Type B pancreatic cell (in vitro differentiated cells): ENCODE data around the gene SCNN1B. TPM values are rescaled to one million over a fixed set of nuclear protein-coding genes. Genes with fewer than 3 reads are reported as not detected.

Experiments
- DNase-seq: peaks from one replicate; pipeline ENCODE4 v3.0.0; 2021; ENCODE audit warnings: mixed read lengths; ENCODE audit not compliant: unreplicated experiment; ENCODE audit errors: extremely low spot score
- H3K27ac Mint-ChIP-seq: 2 replicates; pipeline ENCODE4 v1.8.0; 2021; ENCODE audit warnings: mild to moderate bottlenecking, mixed read lengths
- H3K27me3 Mint-ChIP-seq: 2 replicates; pipeline ENCODE4 v1.8.0; 2021; ENCODE audit warnings: mixed read lengths
- H3K36me3 Mint-ChIP-seq: 2 replicates; pipeline ENCODE4 v1.8.0; 2021; ENCODE audit warnings: mixed read lengths
- H3K4me1 Mint-ChIP-seq: one replicate; pipeline ENCODE4 v1.8.0; 2021; ENCODE audit warnings: mixed read lengths; ENCODE audit not compliant: unreplicated experiment
- H3K4me3 Mint-ChIP-seq: 2 replicates; pipeline ENCODE4 v1.8.0; 2021; ENCODE audit warnings: mild to moderate bottlenecking, mixed read lengths
- H3K9me3 Mint-ChIP-seq: 2 replicates; pipeline ENCODE4 v1.8.0; 2021; ENCODE audit warnings: mixed read lengths
- total RNA-seq: library from RNA; stranded (reverse); gene quantifications from 2 replicates; pipeline ENCODE4 v1.2.1, GENCODE V29; 2021; ENCODE audit warnings: low replicate concordance
- TF ChIP-seq, protein P1 (sequence below): fragments of 200-600 bp; sonication (generic); conservative IDR thresholded peaks from 2 replicates; pipeline ENCODE4 v1.5.0; 2021; ENCODE audit warnings: antibody characterized with exemption, mild to moderate bottlenecking

Gene SCNN1B
- total RNA-seq, 1 donor from 2014 or later = 4.3 TPM

GRCh38 chr16:23424292-23424958, 122.3 kb downstream of the SCNN1B start:
- Mint-ChIP-seq H3K4me1 (no peaks in the 10 kb centered on the region), H3K36me3 (peaks cover 13% of the 10 kb centered on the region), H3K4me3 (no peak overlapping the region), H3K27me3 (no peaks in the 10 kb centered on the region), H3K27ac (no peak overlapping the region), H3K9me3 (no peaks in the 10 kb centered on the region)
- no peak for DNase-seq
- TF ChIP-seq, protein P1, sequence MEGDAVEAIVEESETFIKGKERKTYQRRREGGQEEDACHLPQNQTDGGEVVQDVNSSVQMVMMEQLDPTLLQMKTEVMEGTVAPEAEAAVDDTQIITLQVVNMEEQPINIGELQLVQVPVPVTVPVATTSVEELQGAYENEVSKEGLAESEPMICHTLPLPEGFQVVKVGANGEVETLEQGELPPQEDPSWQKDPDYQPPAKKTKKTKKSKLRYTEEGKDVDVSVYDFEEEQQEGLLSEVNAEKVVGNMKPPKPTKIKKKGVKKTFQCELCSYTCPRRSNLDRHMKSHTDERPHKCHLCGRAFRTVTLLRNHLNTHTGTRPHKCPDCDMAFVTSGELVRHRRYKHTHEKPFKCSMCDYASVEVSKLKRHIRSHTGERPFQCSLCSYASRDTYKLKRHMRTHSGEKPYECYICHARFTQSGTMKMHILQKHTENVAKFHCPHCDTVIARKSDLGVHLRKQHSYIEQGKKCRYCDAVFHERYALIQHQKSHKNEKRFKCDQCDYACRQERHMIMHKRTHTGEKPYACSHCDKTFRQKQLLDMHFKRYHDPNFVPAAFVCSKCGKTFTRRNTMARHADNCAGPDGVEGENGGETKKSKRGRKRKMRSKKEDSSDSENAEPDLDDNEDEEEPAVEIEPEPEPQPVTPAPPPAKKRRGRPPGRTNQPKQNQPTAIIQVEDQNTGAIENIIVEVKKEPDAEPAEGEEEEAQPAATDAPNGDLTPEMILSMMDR = no peak

- no peak overlapping the region for H3K4me3 Mint-ChIP-seq
- no peaks in the 10 kb centered on the region for H3K9me3 Mint-ChIP-seq
- H3K27me3 Mint-ChIP-seq = no peaks in the 10 kb centered on the region
- peaks cover 16% of the 10 kb centered on the region for H3K36me3 Mint-ChIP-seq
- TF ChIP-seq, protein P1 = no peak
- no peak overlapping the region for H3K27ac Mint-ChIP-seq
- no peak for DNase-seq
- H3K4me1 Mint-ChIP-seq = no peaks in the 10 kb centered on the region
These were observed 126.2 kb downstream of the SCNN1B start for GRCh38 chr16:23428351-23428750.

Other genes starting within 250 kb of the SCNN1B start
- 9.1 and 12.3 TPM in 2 replicates for gene USP31, start 152.8 kb upstream of the SCNN1B start, total RNA-seq
- gene SCNN1G, start 119.6 kb upstream of the SCNN1B start, total RNA-seq = 1.3 and 1.4 TPM in 2 replicates
- 24.0 and 29.3 TPM in 2 replicates for gene COG7, start 150.9 kb downstream of the SCNN1B start, total RNA-seq
- gene GGA2, start 208.2 kb downstream of the SCNN1B start, total RNA-seq = 63.3 and 105 TPM in 2 replicates